NOMO-1 (cell line): Measurements from ENCODE around the gene HOXC12.
A peak's percentile ranks its signal among the peaks of the same experiment; 100 is the strongest.

ENCODE experiments used
- DNase-seq, 2 experiments: peaks; one replicate each; lab custom pipeline; 2025; ENCODE audit not compliant: unreplicated experiment in 2 of 2; lab: John Stamatoyannopoulos, UW

Gene HOXC12

GRCh38 chr12:53982648-53983567 lies 28.2 kb downstream of the HOXC12 start:
- no peak for DNase-seq

GRCh38 chr12:53983568-53983949 lies 28.9 kb downstream of the HOXC12 start:
- peak in 1 of 2 experiments; percentile 23 for DNase-seq

GRCh38 chr12:53983950-53984572 lies 29.4 kb downstream of the HOXC12 start:
- peak in 1 of 2 experiments; percentile 27 for DNase-seq

- peak; percentile 74 to 80 for DNase-seq
These were observed 30.4 kb downstream of the HOXC12 start, which contains the start of gene HOXC10 for GRCh38 chr12:53984901-53985691. Gene HOXC10 (plus strand): TSS chr12:53985146. CDS start chr12:53985260, 114 bp downstream.

- DNase-seq, result no peak
These were observed 30.9 kb downstream of the HOXC12 start for GRCh38 chr12:53985692-53985993.

GRCh38 chr12:53985994-53986685 lies 31.4 kb downstream of the HOXC12 start:
- DNase-seq, result no peak

GRCh38 chr12:53986686-53987483 lies 32.2 kb downstream of the HOXC12 start:
- DNase-seq, result no peak

GRCh38 chr12:53987787-53988230 lies 33.1 kb downstream of the HOXC12 start:
- DNase-seq, result no peak

- no peak for DNase-seq
These were observed 34.0 kb downstream of the HOXC12 start for GRCh38 chr12:53988541-53989226.

- peak; percentile 57 to 79 for DNase-seq
These were observed 34.8 kb downstream of the HOXC12 start for GRCh38 chr12:53989227-53990113.

GRCh38 chr12:53990311-53991076 lies 35.8 kb downstream of the HOXC12 start:
- no peak for DNase-seq

- DNase-seq, result no peak
These were observed 36.4 kb downstream of the HOXC12 start for GRCh38 chr12:53991077-53991460.

GRCh38 chr12:53992377-53992889 lies 37.7 kb downstream of the HOXC12 start:
- no peak for DNase-seq

- DNase-seq, result no peak
These were observed 38.7 kb downstream of the HOXC12 start for GRCh38 chr12:53993162-53994008.

- no peak for DNase-seq
These were observed 39.2 kb downstream of the HOXC12 start for GRCh38 chr12:53994009-53994263.

- no peak for DNase-seq
These were observed 39.7 kb downstream of the HOXC12 start for GRCh38 chr12:53994264-53995001.
